GM18858 (cell line): ENCODE results near the gene TARBP2.

ENCODE experiments used
- ATAC-seq: cut with Tn5 transposase; IDR thresholded peaks from one replicate; pipeline ENCODE4 v1.9.1; 2021; ENCODE audit not compliant: unreplicated experiment

Gene TARBP2

GRCh38 chr12:53552361-53553327 is 51.6 kb downstream of the TARBP2 start:
- ATAC-seq = no peak
